Myocyte (in vitro differentiated cells): ENCODE data around the gene LYST. TPM values are rescaled to one million over a fixed set of nuclear protein-coding genes. Genes with fewer than 3 reads are reported as not detected.

Experiments used
- DNase-seq: peaks from one replicate; pipeline ENCODE4 v3.0.0-alpha.2; 2012; ENCODE audit warnings: low read depth
- total RNA-seq: library from RNA; depleted of rRNA; stranded (reverse); fragments of >200 nt; gene quantifications from 2 replicates; pipeline ENCODE4 v1.2.3, GENCODE V29; 2014

The LYST gene
- total RNA-seq, 1 donor from 2014 or later = 11.3 TPM

DNA sequence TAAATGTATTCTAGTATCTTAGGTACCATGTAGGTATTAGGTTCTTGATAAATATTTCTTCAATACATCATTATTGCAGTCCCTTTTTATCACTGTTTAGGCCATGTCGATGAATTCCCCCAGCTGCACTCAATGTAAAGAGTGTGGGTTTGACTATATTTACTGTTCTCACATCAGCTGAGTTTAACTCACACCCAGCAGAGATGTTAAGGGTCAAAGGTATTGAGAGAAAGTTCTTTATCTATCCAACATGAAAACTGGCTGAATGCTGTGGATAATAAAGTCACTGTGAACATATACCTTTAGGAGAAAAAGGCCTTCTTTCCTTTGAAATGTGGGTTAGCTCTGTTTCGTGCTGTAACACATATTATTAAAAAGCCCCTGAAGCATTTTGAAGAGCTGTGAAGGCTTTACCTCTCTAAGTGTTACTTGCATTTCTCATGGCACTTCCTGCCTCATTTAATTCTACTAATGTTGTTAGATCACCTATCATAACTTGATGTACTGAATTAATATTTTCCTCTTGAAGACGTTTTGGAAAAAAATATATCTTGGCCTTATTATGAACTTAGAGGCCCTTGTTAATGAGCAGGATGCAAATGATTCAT is 19.1 kb upstream of the LYST start:
- no peak for DNase-seq

DNA sequence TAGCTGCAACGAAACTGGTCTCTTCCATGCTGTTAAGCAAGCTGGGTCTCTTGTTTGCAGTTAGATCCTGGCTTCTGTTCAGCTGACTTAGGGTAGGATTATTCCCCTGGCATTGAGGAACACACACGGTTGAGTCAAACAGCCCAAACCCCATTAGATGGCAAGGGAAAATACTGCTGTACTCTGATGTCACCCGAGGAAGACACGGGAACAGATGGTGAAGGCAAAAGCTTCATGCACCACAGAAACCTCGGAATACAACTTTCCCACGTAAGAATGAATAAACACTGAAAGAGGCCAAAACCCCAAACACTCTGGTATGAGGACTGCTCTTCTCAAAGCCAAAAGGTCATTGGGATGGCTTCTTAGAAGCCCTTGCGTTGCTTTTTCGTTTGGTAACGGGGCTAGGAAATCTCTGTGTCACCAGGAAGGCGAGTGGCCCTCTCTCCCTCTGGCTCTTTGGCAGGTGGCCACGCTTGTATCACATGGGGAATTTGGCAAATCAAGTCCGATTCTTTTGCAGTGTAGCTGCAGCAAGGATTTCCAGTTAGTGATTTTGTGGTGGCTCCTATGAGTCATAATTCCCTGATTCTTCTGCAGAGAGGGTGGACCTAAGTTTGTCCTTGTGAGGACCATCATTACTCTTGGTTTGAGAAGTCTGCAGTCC is 16.7 kb upstream of the LYST start:
- peak; percentile 98 for DNase-seq

DNA sequence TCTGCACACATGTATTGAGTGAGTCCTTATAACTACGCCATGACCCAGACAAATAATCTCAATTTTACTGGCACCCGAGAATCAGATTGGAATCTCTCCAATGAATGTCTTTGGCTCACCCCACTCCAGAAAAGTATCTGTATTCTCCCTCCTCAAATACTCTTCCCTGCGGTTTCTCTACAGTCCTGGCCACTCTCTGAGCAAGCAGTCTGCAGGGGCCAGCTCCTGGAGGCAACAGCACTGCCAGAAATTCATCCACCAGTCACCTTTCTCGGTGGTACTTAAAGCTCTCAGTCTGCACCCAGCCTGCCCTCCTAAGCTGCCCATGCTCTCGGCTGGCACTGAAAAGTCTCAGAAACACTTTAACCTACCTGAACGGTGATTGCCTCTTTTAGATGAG is 16.1 kb upstream of the LYST start:
- peak; percentile 37 for DNase-seq

DNA sequence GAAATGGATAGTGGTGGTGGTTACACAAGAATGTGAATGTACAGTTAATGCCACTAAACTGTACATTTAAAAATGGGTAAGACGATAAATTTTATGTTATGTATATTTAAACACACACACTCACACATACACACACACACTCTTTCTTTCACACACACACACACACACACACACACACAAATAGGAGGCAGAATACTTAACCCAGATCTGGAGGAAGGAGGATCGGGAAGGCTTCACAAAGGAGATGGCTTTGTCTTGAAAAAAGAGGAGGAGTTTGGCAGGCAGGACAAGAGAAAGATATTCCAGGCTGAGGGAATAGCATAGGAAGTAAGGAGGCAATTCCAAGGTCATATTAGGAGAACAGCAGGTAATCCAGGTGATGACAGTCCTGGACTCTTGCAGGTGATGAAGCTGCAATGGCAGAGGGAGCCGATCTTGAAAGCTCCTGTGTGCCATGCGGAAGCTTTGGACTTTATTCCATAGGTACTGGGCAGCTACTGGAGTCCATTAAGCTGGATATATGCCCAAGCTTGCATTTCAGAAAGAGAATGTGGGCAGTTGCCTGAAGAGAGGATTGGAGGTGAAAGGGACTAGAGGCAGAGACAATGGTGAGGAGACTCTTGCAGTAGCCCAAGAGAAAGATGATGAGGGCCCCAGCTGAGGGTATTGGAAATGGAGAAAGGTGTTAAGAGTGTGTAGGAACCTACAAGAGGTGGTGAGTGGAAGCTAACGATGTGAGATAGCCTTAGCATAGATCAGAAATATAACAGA is 15.4 kb upstream of the LYST start:
- DNase-seq = no peak

DNA sequence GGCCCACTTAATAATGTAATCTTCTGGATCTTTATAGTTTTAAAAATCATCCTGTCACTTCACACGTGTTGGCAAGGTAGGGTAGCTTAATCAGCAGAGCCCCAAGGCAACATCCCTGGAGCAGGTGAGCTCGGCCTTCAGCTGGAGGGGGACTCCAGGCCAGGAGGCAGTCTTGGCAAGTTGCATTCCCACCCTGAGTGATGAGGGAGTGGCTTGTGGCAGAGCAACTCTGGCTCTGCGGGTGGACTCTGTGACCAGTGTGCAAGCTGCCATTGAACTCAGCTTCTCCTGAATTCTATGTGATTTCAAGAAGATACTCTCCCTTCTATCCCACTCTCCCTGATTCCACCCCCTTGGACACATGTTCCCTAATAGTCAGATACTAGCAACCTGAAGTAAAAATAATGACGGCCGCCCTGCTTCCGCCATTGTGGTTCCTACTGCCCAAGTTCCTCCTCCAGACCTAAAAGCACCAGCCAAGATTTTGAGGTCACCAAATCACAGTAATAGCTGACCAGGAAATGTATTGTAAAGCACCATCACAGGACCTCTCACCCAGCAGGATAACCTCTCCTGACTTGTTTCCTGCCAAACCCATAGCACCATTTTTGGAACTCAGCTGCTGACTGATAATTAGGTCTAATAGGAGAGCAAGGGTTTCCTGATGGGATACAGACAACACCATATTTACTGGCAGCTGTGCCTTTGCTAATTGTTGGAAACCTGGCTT is 11.5 kb upstream of the LYST start:
- no peak for DNase-seq

DNA sequence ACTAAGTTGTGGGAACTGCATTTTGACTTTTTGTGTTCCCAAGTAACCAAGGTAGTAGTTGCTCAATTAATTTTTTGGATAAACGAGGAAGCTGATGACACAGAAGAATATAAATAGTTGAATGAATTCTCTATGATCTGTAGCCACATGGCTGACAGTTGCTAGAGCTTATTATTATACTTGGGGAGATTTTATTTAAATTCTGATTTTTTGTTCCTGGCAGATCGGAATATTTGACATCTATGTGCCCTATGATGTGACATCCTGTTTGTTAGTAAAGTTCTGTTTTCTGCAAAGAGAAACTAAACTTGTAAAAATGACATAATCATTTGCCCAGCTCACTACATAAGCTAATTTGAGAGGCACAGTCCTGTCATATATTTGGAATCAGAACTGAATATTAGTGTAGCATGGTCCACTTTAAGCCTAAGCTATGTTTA is 9.7 kb upstream of the LYST start:
- no peak for DNase-seq

DNA sequence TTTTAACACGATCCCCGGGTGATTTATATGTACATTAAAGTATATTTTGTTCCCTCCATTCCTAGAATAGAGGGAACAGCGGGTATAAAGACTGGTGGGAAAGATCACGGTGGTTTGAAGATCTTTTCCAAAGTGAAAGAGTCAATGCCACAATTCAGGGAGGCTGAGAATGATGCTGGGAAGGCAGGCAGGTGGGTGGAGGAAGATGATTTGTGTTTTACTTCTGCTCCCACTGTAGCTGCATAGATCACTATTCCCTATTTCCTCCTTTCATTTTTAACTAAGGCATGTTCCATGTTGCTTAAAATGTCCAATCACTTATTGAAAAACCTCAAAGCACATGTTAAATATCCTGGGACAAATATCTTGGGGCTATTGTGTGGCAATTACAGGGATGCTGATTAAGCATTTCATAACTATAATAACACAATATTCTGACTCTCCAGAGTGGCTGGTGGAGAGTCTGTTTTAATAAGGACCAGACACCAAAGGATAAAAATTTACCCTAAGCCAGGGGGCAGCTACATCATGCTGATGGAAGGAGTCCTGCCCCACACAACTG is 8.4 kb upstream of the LYST start:
- no peak for DNase-seq

DNA sequence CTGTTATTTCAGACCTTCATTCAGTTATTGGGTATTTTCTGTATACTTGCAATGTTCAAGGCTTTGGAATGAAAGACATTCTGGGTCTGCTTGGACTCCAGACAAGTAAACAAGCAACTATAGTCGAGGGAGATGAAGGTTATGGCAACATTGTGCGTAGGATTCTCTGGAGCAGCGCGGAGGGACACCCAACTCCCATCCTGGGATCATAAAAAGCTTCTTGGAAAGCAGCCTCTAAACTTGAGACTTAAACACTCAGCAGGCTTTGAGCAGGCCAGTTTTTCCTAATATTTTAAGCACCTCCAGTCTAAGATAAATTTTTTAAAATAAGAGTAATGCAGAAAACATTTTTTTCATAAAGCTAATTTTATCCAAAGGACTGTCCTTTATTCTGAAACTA is 7.6 kb upstream of the LYST start:
- DNase-seq = no peak

DNA sequence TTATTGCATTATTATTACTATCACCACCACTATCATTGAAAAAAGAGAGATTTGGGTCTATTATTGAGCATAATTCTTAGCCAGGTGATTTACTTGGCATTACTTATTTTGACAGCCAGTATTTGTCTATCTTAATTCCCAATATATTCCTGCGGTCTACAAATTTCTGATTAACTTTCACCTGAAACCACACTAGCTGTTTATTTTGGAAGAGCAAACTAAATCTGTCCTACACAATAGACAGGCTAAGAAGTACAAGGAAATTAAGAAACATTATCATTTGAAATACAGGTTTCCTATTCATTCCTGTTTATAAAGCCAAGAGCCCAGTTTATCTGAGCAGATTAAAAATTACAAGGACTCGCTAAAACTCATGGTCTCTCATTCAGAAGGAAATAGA is 6.9 kb upstream of the LYST start:
- no peak for DNase-seq

DNA sequence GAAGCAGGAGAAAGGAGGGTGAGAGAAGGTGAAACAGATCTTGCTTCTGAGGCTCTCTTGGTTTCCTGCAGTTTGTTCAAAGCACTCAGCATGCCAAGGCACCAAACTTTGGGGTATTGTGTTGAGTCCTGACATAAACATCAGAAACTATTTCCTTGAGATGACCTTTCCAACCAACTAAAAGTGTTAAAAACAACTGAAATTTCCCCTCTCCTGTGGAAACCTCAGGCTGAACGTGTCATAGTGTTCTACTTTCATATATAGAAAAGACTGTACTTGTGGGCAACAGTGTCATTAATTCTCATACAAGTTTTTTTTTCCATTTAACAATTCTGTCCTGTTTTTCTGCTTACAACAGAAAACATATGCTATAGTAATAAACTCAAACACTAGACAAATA is 6.3 kb upstream of the LYST start:
- DNase-seq = no peak

DNA sequence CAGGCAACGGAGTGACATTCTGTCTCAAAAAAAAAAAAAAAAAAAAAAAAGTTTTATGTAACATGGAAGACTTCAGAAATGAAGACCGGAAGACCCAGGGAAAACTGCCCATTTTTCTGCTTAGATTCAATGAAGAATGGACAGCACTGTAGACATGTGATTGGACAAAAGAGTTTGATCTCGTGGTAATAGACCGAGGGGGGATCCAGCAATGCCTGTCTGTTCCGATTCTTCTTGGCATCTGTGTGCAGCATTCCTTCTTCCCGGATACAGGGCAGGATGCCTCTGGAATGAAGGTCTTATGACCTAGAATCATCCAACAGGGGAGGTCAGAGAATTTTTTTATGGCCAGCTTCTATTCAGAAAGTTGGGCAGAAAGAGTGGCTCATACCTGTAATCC is 5.6 kb upstream of the LYST start:
- DNase-seq = no peak

DNA sequence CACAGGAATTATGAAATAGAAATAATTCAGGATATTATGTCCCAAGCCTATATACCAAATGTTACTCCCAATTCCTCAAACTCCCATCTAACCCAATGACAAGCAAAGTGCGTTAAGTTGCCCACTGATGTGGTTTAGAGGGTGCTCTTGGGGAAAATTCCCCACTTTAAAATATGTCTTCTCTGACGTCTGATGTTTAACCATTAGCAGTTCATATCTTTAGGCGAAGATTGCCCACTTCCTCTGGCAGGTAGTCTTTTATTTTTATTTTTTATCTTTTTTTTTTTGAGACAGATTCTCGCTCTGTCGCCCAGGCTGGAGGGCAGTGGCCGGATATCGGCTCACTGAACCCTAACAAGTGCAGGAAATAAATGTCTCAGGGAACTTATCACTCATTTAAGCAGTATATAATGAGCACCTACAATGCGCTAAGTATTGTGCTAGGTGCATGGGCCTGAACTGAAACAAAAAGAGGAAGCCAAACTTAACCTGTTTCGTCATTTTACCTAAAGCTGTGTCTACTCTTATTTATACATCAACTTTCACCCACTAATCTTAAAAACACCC is 1.3 kb upstream of the LYST start:
- no peak for DNase-seq

DNA sequence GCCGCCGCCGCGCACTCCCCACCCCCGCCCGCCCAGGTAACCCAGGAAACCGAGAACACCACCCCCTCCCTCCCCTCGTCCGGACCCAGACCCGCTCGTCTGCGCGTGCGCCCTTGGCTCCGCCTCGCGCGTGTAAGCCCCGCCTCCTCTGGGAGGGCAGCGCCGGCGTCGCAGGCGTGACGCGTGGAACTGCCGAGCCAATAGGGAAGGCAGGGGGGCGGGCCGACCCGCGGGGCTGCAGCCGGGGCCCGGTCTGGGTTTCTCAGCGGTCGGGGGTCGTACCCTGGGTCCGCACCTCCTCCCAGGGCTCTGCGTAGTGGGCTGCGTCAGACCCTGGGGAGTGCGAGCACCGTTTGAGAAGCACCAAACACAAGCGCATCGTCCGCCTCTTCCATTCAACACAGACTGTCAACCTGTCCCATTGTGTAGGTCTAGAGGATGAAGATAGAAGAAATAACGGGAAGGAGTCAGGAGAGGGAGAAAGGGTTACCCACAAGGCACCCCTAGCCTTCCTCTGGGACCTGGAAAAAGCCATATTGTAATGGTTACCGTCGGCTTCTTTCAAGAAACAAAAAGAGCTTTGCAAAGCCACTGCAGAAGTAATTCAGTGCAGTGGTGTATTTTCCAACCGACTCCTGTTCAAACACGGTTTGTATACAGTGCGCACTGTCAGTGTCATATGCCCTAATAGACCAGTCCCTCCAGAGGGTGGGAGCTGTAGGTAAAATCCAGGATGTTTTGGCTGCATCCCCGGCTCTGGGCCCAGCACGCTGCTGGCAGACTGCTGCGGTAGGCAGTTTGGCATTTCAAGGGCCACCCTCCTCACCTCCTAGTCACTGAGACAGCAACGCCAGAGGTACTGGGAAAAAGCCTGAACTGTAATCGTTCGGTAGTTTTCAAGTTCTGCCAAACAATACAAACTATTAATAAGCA is 473 bp upstream of the LYST start:
- DNase-seq = peak; percentile 96

DNA sequence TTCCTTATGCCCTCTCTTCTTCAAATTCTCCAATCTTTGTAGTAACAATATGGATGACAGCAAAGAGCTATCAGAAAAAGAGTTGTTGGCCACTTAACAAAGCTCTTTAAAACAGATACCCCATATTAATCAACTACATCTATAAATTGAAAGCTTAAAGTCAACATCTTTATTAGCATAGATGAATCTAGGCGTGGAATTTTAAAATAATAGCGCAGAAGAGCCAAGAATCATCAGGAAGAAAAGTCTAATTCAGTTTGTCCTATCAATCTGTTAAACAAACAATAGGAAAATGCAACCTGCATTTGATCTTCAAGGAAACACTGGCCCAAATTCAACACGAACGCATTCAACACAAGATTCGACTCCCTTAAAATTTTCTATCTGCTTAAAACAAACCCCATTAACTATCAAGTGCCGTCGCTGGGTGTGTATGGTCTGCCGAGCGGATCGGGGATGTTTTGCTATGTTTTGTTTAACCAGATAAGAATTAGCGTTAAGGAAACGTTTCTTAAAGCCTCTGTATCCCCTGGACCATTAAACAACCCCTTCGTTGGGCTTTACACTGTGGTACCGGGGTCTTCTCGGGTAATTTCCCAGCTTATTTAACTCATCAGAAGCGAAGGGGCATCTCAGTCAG is 1.0 kb downstream of the LYST start:
- no peak for DNase-seq

DNA sequence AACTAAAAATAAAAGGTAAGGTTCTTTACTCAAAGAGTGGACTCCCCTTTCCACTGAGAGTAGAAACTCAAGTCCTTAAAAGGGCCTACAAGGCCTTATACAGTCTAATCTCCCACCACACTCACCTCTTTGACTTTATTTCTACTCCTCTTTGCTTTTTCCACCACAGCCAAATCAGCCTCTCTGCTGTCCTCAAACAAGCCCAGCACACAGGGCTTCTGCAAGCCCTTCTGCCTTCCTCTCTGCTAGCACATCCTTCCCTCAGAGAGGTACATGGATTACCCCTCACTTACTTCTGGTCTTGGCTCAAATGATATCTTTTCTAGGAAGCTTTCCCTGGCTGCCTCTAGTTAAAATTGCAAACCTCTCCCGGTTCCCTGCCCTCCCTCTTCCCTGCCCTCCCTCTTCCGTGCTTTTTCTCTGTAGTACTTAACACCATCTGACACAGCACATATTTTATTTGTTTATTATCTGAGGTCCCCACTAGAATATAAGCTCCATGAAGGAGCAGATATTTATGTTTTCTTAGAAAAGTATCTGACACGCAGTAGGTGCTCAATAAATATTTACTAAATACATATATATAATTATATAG is 1.7 kb downstream of the LYST start:
- DNase-seq = no peak

DNA sequence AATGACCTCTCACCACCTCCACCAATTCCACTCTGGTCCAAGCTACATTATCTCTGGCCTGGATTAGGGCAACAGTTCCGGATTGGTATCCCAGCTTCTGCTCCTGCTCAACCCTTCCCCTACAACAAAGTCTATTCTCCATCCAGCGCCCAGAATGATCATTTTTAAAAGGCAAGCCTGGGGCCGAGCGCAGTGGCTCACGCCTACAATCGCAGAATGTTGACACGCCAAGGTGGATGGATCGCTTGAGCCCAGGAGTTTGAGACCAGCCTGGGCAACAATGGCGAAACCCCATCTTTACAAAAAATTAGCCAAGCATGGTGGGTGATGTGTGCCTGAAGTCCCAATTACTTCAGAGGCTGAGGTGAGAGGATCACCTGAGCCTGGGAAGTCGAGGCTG is 2.2 kb downstream of the LYST start:
- DNase-seq = no peak

DNA sequence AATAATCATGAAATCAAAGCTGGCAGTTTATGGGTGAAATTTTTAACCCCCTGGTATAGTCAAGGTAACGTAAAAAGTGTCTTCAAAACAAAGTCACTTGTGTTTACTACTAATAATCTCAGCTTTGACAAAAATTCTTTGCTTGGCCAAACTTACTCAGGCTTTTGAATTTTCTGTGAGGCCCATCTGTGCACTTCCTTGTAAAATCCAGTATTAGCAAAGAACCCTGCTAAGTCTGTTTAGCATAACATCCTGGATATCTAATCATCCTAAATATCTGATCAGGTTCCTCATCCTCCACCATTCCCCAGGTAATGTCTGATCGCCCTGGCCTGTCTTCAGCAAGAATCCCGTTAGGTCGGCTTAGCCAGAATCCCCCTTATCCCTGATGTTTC is 3.0 kb downstream of the LYST start:
- DNase-seq = no peak

DNA sequence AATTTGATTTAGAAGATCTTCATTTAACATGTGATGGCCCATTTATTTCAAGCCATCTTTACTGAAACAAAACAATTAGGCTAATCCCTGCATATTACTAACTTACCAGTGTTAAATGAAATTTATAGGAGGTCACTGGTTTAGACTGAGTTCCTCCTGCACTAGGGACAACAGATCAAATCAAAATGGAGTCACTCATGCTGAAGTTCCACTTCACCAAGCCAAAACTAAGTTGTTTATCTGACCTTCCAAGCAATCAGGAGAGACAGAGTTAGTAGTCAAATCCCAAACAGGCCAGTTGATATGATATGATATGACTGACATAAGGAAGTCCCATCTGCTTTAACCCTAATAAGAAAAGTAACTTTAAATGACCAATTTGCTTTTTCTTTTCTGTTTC is 4.8 kb downstream of the LYST start:
- DNase-seq = no peak

DNA sequence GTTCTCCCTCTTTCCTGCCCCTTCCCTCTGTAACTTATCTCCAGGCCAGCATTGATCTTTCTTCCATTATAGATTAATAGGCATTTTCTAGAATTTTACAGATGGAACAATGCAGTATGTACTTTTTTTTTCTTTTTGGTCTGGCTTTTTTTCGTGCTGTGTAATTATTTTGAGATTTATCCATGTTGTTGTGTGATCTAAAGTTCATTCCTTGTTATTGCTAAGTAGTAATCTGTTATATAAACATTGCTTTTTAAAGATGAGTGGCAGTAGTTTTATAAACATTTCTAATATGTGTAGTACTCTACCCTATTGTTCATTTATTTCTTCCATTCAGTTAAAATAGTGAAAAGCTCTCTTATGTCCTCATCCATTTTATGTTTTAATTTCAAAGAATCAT is 5.9 kb downstream of the LYST start:
- no peak for DNase-seq
